Mesodermal cell (in vitro differentiated cells): ENCODE results near the gene CYP17A1.
"Not testable (repeated sequence)": the region's sequence is repeated elsewhere in the genome, so short reads cannot be mapped to it uniquely, and the experiment has no call there.

Experiments used
- H3K27ac ChIP-seq: 2 replicates; pipeline ENCODE4 v1.7.0; 2013; ENCODE audit warnings: mild to moderate bottlenecking, low read depth, low read length, moderate library complexity; ENCODE audit not compliant: severe bottlenecking
- H3K36me3 ChIP-seq: 2 replicates; pipeline ENCODE4 v1.7.1; 2013; ENCODE audit warnings: mild to moderate bottlenecking, low read length, moderate library complexity; ENCODE audit not compliant: control insufficient read depth, insufficient read depth
- H3K4me1 ChIP-seq: one replicate; pipeline ENCODE4 v1.7.1; 2013; ENCODE audit warnings: mild to moderate bottlenecking, low read length; ENCODE audit not compliant: insufficient read depth, control insufficient read depth, poor library complexity, severe bottlenecking
- H3K4me3 ChIP-seq: 2 replicates; pipeline ENCODE4 v1.7.0; 2013; ENCODE audit warnings: low read length, control low read depth, mild to moderate bottlenecking; ENCODE audit not compliant: insufficient read depth, poor library complexity, severe bottlenecking; ENCODE audit errors: extremely low read depth
- H3K9me3 ChIP-seq: 2 replicates; pipeline ENCODE4 v1.7.1; 2013; ENCODE audit warnings: mild to moderate bottlenecking, low read length, moderate library complexity; ENCODE audit not compliant: control insufficient read depth
- WGBS, 2 experiments: methylation state at CpG; one replicate each; pipeline ENCODE4 v1.1.5; 2013; ENCODE audit warnings: missing lambda C conversion rate in 2 of 2; ENCODE audit not compliant: insufficient coverage in 2 of 2; 5-methylcytosine and 5-hydroxymethylcytosine counted together

Gene CYP17A1

DNA sequence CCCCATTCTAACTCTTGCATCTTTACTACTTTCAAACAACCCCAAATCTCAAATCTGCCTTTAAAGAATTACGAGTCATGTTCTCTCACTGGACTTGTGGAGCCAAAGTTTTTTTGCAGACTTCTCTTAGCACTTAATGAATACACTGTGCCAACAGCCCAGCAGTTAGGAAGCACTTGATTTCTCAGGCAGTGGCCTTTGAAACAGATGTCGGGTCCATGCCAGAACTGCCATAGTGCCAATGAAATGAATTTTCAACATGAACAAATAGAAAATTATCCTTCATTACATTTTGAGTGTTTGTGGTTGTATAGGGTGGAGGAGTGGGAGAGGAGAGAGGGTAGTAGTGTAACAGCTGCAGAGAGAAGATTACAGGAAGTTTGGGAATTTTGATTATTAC lies 22.7 kb upstream of the CYP17A1 start:
- no peak overlapping the region for H3K27ac ChIP-seq
- H3K36me3 ChIP-seq = peaks cover 7% of the 10 kb centered on the region
- WGBS, 2 experiments = 90 to 96% methylated on average over 2 of the region's 2 CpGs
- H3K4me3 ChIP-seq = no peak overlapping the region
- no peaks in the 10 kb centered on the region for H3K9me3 ChIP-seq
- peaks cover 2% of the 10 kb centered on the region for H3K4me1 ChIP-seq

DNA sequence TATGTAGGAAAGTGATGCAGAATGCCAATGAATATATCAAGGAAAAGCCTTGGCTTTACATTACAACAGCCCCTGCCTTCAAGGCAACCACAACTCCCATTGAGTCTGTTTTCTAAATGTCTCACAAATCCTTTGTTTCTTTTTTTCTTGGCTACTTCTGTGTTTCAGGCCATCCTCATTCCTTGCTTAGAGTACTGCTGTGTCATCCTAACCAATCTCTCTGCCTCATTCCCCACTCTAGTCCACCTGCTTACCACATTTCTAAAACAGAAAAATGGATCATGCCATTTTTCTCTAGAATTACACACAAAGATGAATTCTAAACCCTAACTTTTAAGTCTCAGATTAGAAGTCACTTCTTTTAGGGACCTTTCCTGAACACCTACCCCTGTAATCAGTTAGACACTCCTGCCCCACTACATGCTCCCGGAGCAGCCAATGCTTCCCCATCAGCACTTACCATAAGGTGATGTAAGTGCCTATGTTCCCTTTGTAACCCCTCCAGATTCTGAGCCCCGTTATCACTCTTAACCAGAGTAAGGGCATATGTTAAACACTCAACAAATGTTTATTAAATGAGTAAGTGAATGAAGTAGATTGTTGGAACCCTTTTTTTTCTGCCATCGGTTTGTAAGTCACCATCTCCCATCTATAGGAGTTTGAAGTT lies 19.7 kb upstream of the CYP17A1 start:
- WGBS, 2 experiments = 78% methylated on average over 1 of the region's 3 CpGs; no CpG with 5 or more reads in 1 of the 2 experiments
- Histone ChIP-seq H3K4me1 (peaks cover 2% of the 10 kb centered on the region), H3K27ac (no peak overlapping the region), H3K9me3 (no peaks in the 10 kb centered on the region), H3K36me3 (peaks cover 7% of the 10 kb centered on the region), H3K4me3 (no peak overlapping the region)

DNA sequence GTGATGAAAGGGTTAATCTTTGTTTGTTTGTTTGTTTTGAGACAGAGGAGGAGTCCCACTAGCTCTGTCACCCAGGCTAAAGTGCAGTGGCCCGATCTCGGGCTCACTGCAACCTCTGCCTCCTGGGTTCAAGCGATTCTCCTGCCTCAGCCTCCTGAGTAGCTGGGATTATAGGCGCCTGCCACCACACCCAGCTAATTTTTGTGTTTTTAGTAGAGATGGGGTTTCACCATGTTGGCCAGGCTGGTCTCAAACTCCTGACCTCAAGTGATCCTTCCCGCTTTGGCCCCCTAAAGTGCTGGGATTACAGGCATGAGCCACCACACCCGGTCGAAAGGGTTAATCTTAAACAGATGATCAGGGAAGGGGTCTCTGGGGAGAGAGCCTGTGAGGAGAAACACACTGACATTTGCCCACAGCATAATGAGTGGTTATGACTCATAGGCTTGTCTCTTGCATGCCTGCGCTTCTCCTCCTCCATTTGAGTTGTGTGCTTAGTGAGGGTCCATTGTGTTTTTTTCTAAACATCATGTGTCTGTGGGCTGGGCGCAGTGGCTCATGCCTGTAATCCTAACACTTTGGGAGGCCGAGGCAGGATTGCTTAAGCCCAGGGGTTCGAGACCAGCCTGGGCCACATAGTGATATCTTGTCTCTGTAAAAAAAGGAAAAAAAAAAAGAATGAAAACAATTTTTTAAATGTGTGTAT lies 18.7 kb upstream of the CYP17A1 start:
- H3K4me3 ChIP-seq = not testable (repeated sequence)
- 53 to 60% methylated on average over 5 to 7 of the region's 11 CpGs for WGBS, 2 experiments
- H3K27ac ChIP-seq = peak overlapping the region; percentile 42

DNA sequence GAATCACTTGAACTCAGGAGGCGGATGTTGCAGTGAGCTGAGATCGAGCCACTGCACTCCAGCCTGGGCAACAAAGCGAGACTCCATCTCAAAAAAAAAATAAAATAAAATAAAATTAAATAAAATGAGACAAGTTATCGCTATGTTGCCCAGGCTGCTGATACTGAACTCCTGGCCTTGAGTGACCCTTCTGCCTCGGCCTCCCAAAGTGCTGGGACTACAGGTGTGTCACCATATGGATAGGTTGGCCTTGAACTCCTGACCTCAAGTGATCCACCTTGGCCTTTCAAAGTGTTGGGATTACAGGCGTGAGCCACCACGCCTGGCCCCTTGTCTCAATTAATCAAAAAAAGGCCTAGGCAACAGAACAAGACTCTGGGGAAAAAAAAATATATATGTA lies 16.0 kb upstream of the CYP17A1 start:
- H3K36me3 ChIP-seq, H3K4me3 ChIP-seq, H3K4me1 ChIP-seq, H3K9me3 ChIP-seq, H3K27ac ChIP-seq: not testable (repeated sequence)
- WGBS, 2 experiments = 86 to 100% methylated on average over 2 to 5 of the region's 7 CpGs

More for the DNA sequence above, 18.7 kb upstream of the CYP17A1 start:
- not testable (repeated sequence) for H3K4me1 ChIP-seq, H3K36me3 ChIP-seq, H3K9me3 ChIP-seq

DNA sequence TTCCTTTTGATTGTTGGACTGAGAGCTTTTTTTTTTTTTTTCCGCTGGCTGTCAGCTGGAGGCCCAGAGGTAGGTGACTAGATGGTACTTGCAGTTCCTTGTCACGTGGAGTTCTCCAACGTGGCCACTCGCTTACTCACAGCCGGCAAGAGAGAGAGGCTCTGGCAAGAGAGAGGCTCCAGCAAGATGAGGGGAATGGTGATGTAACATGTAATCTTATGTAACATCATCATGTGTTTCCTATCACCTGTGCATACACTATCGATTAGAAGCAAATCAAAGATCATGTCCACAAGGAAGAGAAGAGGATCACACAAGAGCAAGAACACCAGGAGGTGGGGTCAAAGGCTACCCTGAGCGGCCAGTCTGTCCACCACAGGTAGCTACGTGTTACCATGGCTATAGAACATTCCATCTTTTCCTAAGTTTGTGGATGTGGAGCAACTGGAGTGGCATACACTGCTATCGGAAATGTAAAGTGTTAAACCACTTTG lies 12.9 kb upstream of the CYP17A1 start:
- Histone ChIP-seq H3K9me3 (no peaks in the 10 kb centered on the region), H3K4me1 (peaks cover 2% of the 10 kb centered on the region), H3K27ac (no peak overlapping the region), H3K36me3 (no peaks in the 10 kb centered on the region), H3K4me3 (no peak overlapping the region)
- WGBS, 2 experiments = 89 to 100% methylated on average over 2 to 3 of the region's 9 CpGs

DNA sequence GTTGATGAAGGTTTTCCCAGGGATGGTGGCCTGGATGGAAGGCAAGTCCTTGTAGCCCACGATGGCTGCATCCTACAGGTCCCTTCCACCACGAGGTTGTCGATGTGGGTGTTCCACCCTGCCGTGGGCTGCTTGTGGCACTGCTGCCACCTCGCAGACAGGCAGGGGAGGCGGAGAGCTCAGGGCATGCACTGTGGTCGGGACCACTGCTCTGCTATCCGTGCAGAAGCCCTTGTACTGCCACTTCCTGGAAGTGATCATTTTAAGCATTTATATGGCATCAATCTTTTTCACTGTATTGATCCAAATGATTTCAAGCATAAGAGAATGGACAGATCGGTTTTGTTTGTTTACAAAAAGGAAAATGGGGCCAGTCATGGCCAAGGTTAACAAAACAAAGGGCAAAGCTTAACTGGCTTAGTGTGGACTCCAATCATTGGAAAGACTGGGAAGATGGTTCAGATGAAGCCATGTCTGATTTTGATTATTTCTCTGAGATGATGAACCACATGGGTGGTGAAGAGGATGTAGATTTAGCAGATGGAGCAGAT lies 8.2 kb upstream of the CYP17A1 start:
- no peak overlapping the region for H3K27ac ChIP-seq
- no peaks in the 10 kb centered on the region for H3K4me1 ChIP-seq
- no peak overlapping the region for H3K4me3 ChIP-seq
- H3K9me3 ChIP-seq = no peaks in the 10 kb centered on the region
- 82 to 91% methylated on average over 8 of the region's 9 CpGs for WGBS, 2 experiments
- H3K36me3 ChIP-seq = no peaks in the 10 kb centered on the region

DNA sequence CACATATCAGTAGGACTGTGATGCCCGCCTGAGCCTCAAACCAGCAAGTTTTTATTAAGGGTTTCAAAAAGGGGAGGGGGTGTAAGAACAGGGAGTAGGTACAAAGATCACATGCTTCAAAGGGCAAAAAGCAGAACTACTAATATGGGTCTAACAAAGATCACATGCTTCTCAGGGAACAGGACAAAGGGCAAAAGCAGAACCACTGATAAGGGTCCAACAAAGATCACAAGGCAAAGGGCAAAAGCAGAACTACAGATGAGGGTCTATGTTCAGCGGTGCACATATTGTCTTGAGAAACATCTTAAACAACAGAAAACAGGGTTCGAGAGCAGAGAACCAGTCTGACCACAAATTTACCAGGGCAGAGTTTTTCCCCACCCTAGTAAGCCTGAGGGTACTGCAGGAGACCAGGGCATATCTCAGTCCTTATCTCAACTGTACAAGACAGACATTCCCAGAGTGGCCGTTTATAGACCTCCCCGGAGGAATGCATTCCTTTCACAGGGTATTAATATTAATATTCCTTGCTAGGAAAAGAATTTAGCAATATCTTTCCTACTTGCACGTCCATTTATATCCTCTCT lies 7.1 kb upstream of the CYP17A1 start:
- H3K4me3 ChIP-seq, H3K4me1 ChIP-seq, H3K9me3 ChIP-seq, H3K27ac ChIP-seq, H3K36me3 ChIP-seq: not testable (repeated sequence)
- 84 to 100% methylated on average over 3 to 4 of the region's 6 CpGs for WGBS, 2 experiments

DNA sequence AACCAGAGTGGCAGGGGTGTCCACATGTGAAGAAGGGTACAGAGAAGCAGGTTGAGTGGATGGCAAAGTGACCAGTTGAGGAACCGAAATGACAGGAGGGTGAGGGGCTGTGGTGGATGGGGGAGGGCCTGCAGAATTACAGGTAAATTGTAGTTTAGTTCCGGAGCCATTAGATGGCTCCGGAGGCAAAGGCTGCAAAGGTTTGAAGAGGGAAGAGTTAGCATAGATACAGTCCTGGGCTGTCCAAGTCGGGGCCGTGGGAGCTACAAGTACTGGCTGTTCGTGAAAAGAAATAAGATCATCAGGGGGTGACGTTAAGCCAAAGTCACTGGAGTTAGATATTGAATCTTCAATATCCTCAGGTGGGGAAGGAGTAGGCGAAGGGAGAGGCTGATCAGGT lies 5.9 kb upstream of the CYP17A1 start:
- H3K27ac ChIP-seq, H3K4me3 ChIP-seq, H3K9me3 ChIP-seq, H3K4me1 ChIP-seq, H3K36me3 ChIP-seq: not testable (repeated sequence)
- whole genome bisulfite sequencing, 2 experiments = 61 to 68% methylated on average over 8 of the region's 8 CpGs

DNA sequence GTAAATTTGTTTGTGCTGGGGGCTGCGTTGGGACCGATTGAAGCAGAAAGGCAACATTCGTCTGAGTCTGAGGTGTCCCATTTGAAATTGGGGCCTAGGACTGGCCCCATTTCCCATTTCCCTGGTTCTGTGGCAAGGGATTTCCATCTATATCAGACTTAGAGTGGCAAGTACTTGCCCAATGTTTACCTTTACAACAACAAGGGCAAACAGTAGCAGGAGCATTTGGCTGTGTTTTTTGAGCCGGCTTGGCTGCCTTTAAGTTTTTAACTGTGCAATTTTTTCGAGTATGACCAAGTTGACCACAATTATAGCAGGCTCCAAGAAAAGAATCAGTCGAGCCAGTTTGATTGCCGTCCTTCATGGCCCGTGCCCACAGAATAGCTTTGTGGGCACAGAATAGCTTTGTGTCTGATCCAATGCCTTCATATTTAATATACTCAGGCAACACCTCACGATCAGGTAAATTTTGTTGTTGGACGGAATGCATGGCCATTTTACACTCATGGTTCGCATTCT lies 4.7 kb upstream of the CYP17A1 start:
- H3K4me3 ChIP-seq = no peak overlapping the region

DNA sequence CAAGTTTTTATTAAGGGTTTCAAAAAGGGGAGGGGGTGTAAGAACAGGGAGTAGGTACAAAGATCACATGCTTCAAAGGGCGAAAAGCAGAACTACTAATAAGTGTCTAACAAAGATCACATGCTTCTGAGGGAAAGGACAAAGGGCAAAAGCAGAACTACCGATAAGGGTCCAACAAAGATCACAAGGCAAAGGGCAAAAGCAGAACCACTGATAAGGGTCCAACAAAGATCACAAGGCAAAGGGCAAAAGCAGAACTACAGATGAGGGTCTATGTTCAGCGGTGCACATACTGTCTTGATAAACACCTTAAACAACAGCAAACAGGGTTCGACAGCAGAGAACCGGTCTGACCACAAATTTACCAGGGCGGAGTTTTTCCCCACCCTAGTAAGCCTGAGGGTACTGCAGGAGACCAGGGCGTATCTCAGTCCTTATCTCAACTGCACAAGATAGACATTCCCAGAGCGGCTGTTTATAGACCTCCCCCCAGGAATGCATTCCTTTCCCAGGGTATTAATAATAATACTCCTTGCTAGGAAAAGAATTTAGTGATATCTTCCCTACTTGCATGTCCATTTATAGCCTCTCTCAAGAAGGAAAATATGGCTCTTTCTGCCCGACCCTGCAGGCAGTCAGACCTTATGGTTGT lies 1.2 kb upstream of the CYP17A1 start:
- H3K4me1 ChIP-seq, H3K27ac ChIP-seq, H3K9me3 ChIP-seq, H3K4me3 ChIP-seq, H3K36me3 ChIP-seq: not testable (repeated sequence)
- WGBS, 2 experiments = 97 to 98% methylated on average over 4 to 6 of the region's 9 CpGs

More for the DNA sequence above, 4.7 kb upstream of the CYP17A1 start:
- Histone ChIP-seq H3K9me3 (no peaks in the 10 kb centered on the region), H3K36me3 (no peaks in the 10 kb centered on the region), H3K27ac (no peak overlapping the region), H3K4me1 (no peaks in the 10 kb centered on the region)
- 90 to 92% methylated on average over 8 to 10 of the region's 11 CpGs for WGBS, 2 experiments
